Measurements from ENCODE around the gene C2orf76. TPM values are rescaled to one million over a fixed set of nuclear protein-coding genes. Genes with fewer than 3 reads are reported as not detected.
A peak's percentile ranks its signal among the peaks of the same experiment; 100 is the strongest.

The C2orf76 gene
- polyA plus RNA-seq (33.8 and 37.7 TPM in 2 replicates), polyA minus RNA-seq (10.7 and 14.6 TPM in 2 replicates)

- no peaks in the 10 kb centered on the region for H3K9me3 ChIP-seq (ENCODE audit: low read length)
- peak within 1 kb of the TSS; percentile 87 for H3K4me3 ChIP-seq (ENCODE audit: low read length)
- H3K27me3 ChIP-seq (ENCODE audit: insufficient read depth, low read depth, low read length), result no peaks in the 10 kb centered on the region
- H3K27ac ChIP-seq (ENCODE audit: low read length), result no peak within 1 kb of the TSS
- TF ChIP-seq TAF1 (IDR thresholded peaks at IDR 0.05; ENCODE audit: low read depth), result no peak
- TF ChIP-seq EP300 (conservative IDR thresholded peaks at IDR 0.05; ENCODE audit: poor library complexity, severe bottlenecking), result peak; percentile 27
- TF ChIP-seq MXI1 (conservative IDR thresholded peaks at IDR 0.05; ENCODE audit: poor library complexity, severe bottlenecking), result peak; percentile 83
- TF ChIP-seq EZH2 (IDR thresholded peaks at IDR 0.05; ENCODE audit: borderline replicate concordance, insufficient read depth, low read length, poor library complexity, severe bottlenecking), result no peak
- no peak for TF ChIP-seq CTCF (IDR thresholded peaks at IDR 0.05; ENCODE audit: poor library complexity, severe bottlenecking)
- TF ChIP-seq POLR2AphosphoS5 (IDR thresholded peaks at IDR 0.05), result peak; percentile 59
- TF ChIP-seq RAD21 (conservative IDR thresholded peaks at IDR 0.05), result peak; percentile 20
- no peak for TF ChIP-seq REST (IDR thresholded peaks at IDR 0.05; ENCODE audit: borderline replicate concordance)
- TF ChIP-seq SMC3 (conservative IDR thresholded peaks at IDR 0.05; ENCODE audit: poor library complexity), result no peak
- peak within 1 kb of the TSS; percentile 83 for H3K4me2 ChIP-seq (ENCODE audit: low read length)
- peaks cover 17% of the 10 kb centered on the region for H3K79me2 ChIP-seq (replicated peaks; ENCODE audit: insufficient read depth, low read length)
- H3K9ac ChIP-seq (ENCODE audit: low read length), result peak within 1 kb of the TSS; percentile 66
- no peaks in the 10 kb centered on the region for H4K20me1 ChIP-seq (ENCODE audit: insufficient read depth)
- peaks cover 5% of the 10 kb centered on the region for H3K36me3 ChIP-seq (ENCODE audit: insufficient read depth, low read length)
- H3F3A ChIP-seq (ENCODE audit: insufficient read depth, low read length, poor library complexity, severe bottlenecking), result no peaks in the 10 kb centered on the region
- no peaks in the 10 kb centered on the region for H3K9me2 ChIP-seq (ENCODE audit: insufficient read depth, low read length)
- H2AFZ ChIP-seq (ENCODE audit: low read depth, low read length), result peak within 1 kb of the TSS; percentile 78
These were observed at the start of gene C2orf76, which contains the start of gene DBI for GRCh38 chr2:119366649-119367471. C2orf76 (minus strand) TSS chr2:119366834; CDS start chr2:119339959, 26,875 bp downstream. DBI (plus strand) TSS chr2:119366977; CDS start chr2:119367052, 75 bp downstream.

GRCh38 chr2:119415630-119416029 lies 49.0 kb upstream of the C2orf76 start:
- H4K20me1 ChIP-seq (ENCODE audit: insufficient read depth), result no peaks in the 10 kb centered on the region
- no peaks in the 10 kb centered on the region for H3K9me3 ChIP-seq (ENCODE audit: low read length)
- no peaks in the 10 kb centered on the region for H3K79me2 ChIP-seq (replicated peaks; ENCODE audit: insufficient read depth, low read length)
- no peak overlapping the region for H3K4me3 ChIP-seq (ENCODE audit: low read length)
- TF ChIP-seq POLR2AphosphoS5 (IDR thresholded peaks at IDR 0.05), result no peak
- no peak for TF ChIP-seq MXI1 (conservative IDR thresholded peaks at IDR 0.05; ENCODE audit: poor library complexity, severe bottlenecking)
- no peak for TF ChIP-seq SMC3 (conservative IDR thresholded peaks at IDR 0.05; ENCODE audit: poor library complexity)
- TF ChIP-seq EZH2 (IDR thresholded peaks at IDR 0.05; ENCODE audit: borderline replicate concordance, insufficient read depth, low read length, poor library complexity, severe bottlenecking), result no peak
- TF ChIP-seq TAF1 (IDR thresholded peaks at IDR 0.05; ENCODE audit: low read depth), result no peak
- TF ChIP-seq CTCF (IDR thresholded peaks at IDR 0.05; ENCODE audit: poor library complexity, severe bottlenecking), result no peak
- TF ChIP-seq REST (IDR thresholded peaks at IDR 0.05; ENCODE audit: borderline replicate concordance), result no peak
- no peak for TF ChIP-seq RAD21 (conservative IDR thresholded peaks at IDR 0.05)
- TF ChIP-seq EP300 (conservative IDR thresholded peaks at IDR 0.05; ENCODE audit: poor library complexity, severe bottlenecking), result no peak
- no peak overlapping the region for H3K9ac ChIP-seq (ENCODE audit: low read length)
- no peaks in the 10 kb centered on the region for H3K36me3 ChIP-seq (ENCODE audit: insufficient read depth, low read length)
- no peak overlapping the region for H3K4me2 ChIP-seq (ENCODE audit: low read length)
- H3K27me3 ChIP-seq (ENCODE audit: insufficient read depth, low read depth, low read length), result no peaks in the 10 kb centered on the region
- H3K27ac ChIP-seq (ENCODE audit: low read length), result no peak overlapping the region
- H3K9me2 ChIP-seq (ENCODE audit: insufficient read depth, low read length), result no peaks in the 10 kb centered on the region
- H3F3A ChIP-seq (ENCODE audit: insufficient read depth, low read length, poor library complexity, severe bottlenecking), result no peaks in the 10 kb centered on the region
- H2AFZ ChIP-seq (ENCODE audit: low read depth, low read length), result no peak overlapping the region
